GM21367 (cell line): ENCODE results near the gene SLC47A1.

Experiments
- ATAC-seq: cut with Tn5 transposase; IDR thresholded peaks from one replicate; pipeline ENCODE4 v1.9.1; 2021; ENCODE audit not compliant: unreplicated experiment

Gene SLC47A1

GRCh38 chr17:19596869-19597268, 63.2 kb downstream of the SLC47A1 start:
- ATAC-seq = no peak

- ATAC-seq = no peak
Observed at GRCh38 chr17:19610311-19610710, 76.7 kb downstream of the SLC47A1 start.

- ATAC-seq = no peak
Observed at GRCh38 chr17:19610879-19611278, 77.2 kb downstream of the SLC47A1 start.

GRCh38 chr17:19613979-19614378, 80.3 kb downstream of the SLC47A1 start:
- no peak for ATAC-seq

- ATAC-seq = no peak
Observed at GRCh38 chr17:19614900-19615299, 81.2 kb downstream of the SLC47A1 start.

- no peak for ATAC-seq
Observed at GRCh38 chr17:19618015-19618414, 84.4 kb downstream of the SLC47A1 start.

GRCh38 chr17:19619705-19620325, 86.2 kb downstream of the SLC47A1 start:
- ATAC-seq = no peak

- ATAC-seq = no peak
Observed at GRCh38 chr17:19621697-19622096, 88.0 kb downstream of the SLC47A1 start.

- no peak for ATAC-seq
Observed at GRCh38 chr17:19626079-19626478, 92.4 kb downstream of the SLC47A1 start.
